ENCODE data around the gene UNG.

GRCh38 chr12:109124878-109125648, 27.7 kb downstream of the UNG start:
- no peak for TF ChIP-seq CTCF (IDR thresholded peaks at IDR 0.05)
- TF ChIP-seq POLR2A (IDR thresholded peaks at IDR 0.05): no peak
